Activated CD4-positive, alpha-beta T cell treated with anti-CD3 and anti-CD28 coated beads, Interleukin-2, amount 10 ng/mL, durations not matched to agents 7 days and 5 days (primary cell): ENCODE results near the gene PECR. TPM values are rescaled to one million over a fixed set of nuclear protein-coding genes. Genes with fewer than 3 reads are reported as not detected.
A peak's percentile ranks its signal among the peaks of the same experiment; 100 is the strongest.

Experiments used
- CTCF ChIA-PET: fragments of 350-600 bp; sonication (Branson Sonifier 250); formaldehyde crosslinking; loops from one replicate; lab custom pipeline; 2021; ENCODE audit warnings: antibody characterized with exemption; lab: Charles Lee
- POLR2A ChIA-PET: fragments of 350-600 bp; sonication (Branson Sonifier 250); formaldehyde crosslinking; loops from one replicate; lab custom pipeline; 2021; ENCODE audit warnings: antibody characterized with exemption; lab: Charles Lee
- DNase-seq: peaks from one replicate; pipeline ENCODE4 v3.0.0-alpha.2; 2020
- H3K27ac Mint-ChIP-seq: one replicate; pipeline ENCODE4 v1.8.0; 2021; ENCODE audit warnings: mild to moderate bottlenecking, moderate library complexity, mixed read lengths
- H3K27me3 Mint-ChIP-seq: one replicate; pipeline ENCODE4 v1.8.0; 2021; ENCODE audit warnings: mixed read lengths
- H3K36me3 Mint-ChIP-seq: one replicate; pipeline ENCODE4 v1.8.0; 2021; ENCODE audit warnings: low read depth, mixed read lengths
- H3K4me1 Mint-ChIP-seq: one replicate; pipeline ENCODE4 v1.8.0; 2021; ENCODE audit warnings: mixed read lengths
- H3K4me3 Mint-ChIP-seq: one replicate; pipeline ENCODE4 v1.8.0; 2021; ENCODE audit warnings: mild to moderate bottlenecking, moderate library complexity, mixed read lengths
- H3K9me3 Mint-ChIP-seq: one replicate; pipeline ENCODE4 v1.8.0; 2021; ENCODE audit warnings: mixed read lengths
- total RNA-seq, 2 experiments: library from RNA; stranded (reverse); gene quantifications; one replicate each; pipeline ENCODE4 v1.2.3, GENCODE V29; 2021

PECR gene
- total RNA-seq, 2 experiments from 2014 or later = 29.6 to 31.5 TPM

- Mint-ChIP-seq H3K27ac (no peak overlapping the region), H3K4me1 (peaks cover 10% of the 10 kb centered on the region)
Observed at GRCh38 chr2:216101109-216101508, 19.5 kb upstream of the PECR start.

GRCh38 chr2:216098421-216099334, 17.1 kb upstream of the PECR start:
- H3K4me1 Mint-ChIP-seq = peaks cover 5% of the 10 kb centered on the region
- no peak for DNase-seq
- no peak overlapping the region for H3K4me3 Mint-ChIP-seq
- ChIA-PET CTCF (no interaction called here), POLR2A (no interaction called here)
- H3K9me3 Mint-ChIP-seq = no peaks in the 10 kb centered on the region
- H3K27me3 Mint-ChIP-seq = no peaks in the 10 kb centered on the region
- no peak overlapping the region for H3K27ac Mint-ChIP-seq
- peaks cover 4% of the 10 kb centered on the region for H3K36me3 Mint-ChIP-seq

More at GRCh38 chr2:216101109-216101508, 19.5 kb upstream of the PECR start:
- CTCF ChIA-PET = interaction anchor here (0.6 kb wide), 1 partner anchor 306 kb away, joined by 3 read pairs; no protein-coding TSS in a partner anchor
- Mint-ChIP-seq H3K27me3 (no peaks in the 10 kb centered on the region), H3K4me3 (no peak overlapping the region), H3K9me3 (no peaks in the 10 kb centered on the region), H3K36me3 (peaks cover 5% of the 10 kb centered on the region)
- no peak for DNase-seq
- POLR2A ChIA-PET = no interaction called here

- POLR2A ChIA-PET = no interaction called here
- no peaks in the 10 kb centered on the region for H3K9me3 Mint-ChIP-seq
- H3K4me3 Mint-ChIP-seq = no peak overlapping the region
- H3K36me3 Mint-ChIP-seq = peaks cover 5% of the 10 kb centered on the region
- DNase-seq = no peak
- CTCF ChIA-PET = interaction anchor here (0.7 to 2.0 kb wide), 6 partner anchors 11 to 319 kb away, joined by 3 to 9 read pairs (median 4); no protein-coding TSS in a partner anchor
- peaks cover 10% of the 10 kb centered on the region for H3K4me1 Mint-ChIP-seq
- no peak overlapping the region for H3K27ac Mint-ChIP-seq
- no peaks in the 10 kb centered on the region for H3K27me3 Mint-ChIP-seq
Observed at GRCh38 chr2:216094701-216095100, 13.1 kb upstream of the PECR start.

GRCh38 chr2:216092646-216093045, 11.0 kb upstream of the PECR start:
- ChIA-PET POLR2A (no interaction called here), CTCF (interaction anchor here (2.0 to 2.8 kb wide), 2 partner anchors 11 to 59 kb away, joined by 6 to 16 read pairs; no protein-coding TSS in a partner anchor)
- no peak for DNase-seq
- Mint-ChIP-seq H3K9me3 (peaks cover 3% of the 10 kb centered on the region), H3K27me3 (no peaks in the 10 kb centered on the region), H3K4me1 (peaks cover 16% of the 10 kb centered on the region), H3K27ac (no peak overlapping the region), H3K4me3 (no peak overlapping the region), H3K36me3 (peaks cover 8% of the 10 kb centered on the region)

GRCh38 chr2:216090369-216090786, 8.8 kb upstream of the PECR start:
- Mint-ChIP-seq H3K4me1 (peaks cover 22% of the 10 kb centered on the region), H3K36me3 (peaks cover 12% of the 10 kb centered on the region), H3K27me3 (no peaks in the 10 kb centered on the region), H3K9me3 (peaks cover 3% of the 10 kb centered on the region), H3K4me3 (no peak overlapping the region), H3K27ac (no peak overlapping the region)
- POLR2A ChIA-PET = no interaction called here
- no peak for DNase-seq
- CTCF ChIA-PET = interaction anchor here (1.5 kb wide), 1 partner anchor 20 kb away, joined by 3 read pairs; no protein-coding TSS in a partner anchor

- DNase-seq = no peak
- no peaks in the 10 kb centered on the region for H3K27me3 Mint-ChIP-seq
- H3K36me3 Mint-ChIP-seq = peaks cover 14% of the 10 kb centered on the region
- ChIA-PET CTCF (interaction anchor here (0.7 kb wide), 1 partner anchor 22 kb away, joined by 4 read pairs; no protein-coding TSS in a partner anchor), POLR2A (no interaction called here)
- H3K4me3 Mint-ChIP-seq = no peak overlapping the region
- H3K4me1 Mint-ChIP-seq = peaks cover 60% of the 10 kb centered on the region
- no peak overlapping the region for H3K27ac Mint-ChIP-seq
- H3K9me3 Mint-ChIP-seq = peaks cover 3% of the 10 kb centered on the region
Observed at GRCh38 chr2:216086207-216086893, 4.7 kb upstream of the PECR start.

GRCh38 chr2:216084547-216084946, 2.9 kb upstream of the PECR start:
- Mint-ChIP-seq H3K4me1 (peaks cover 60% of the 10 kb centered on the region), H3K4me3 (peak overlapping the region; percentile 56), H3K36me3 (peaks cover 12% of the 10 kb centered on the region), H3K9me3 (peaks cover 3% of the 10 kb centered on the region), H3K27ac (peak overlapping the region; percentile 92), H3K27me3 (no peaks in the 10 kb centered on the region)
- ChIA-PET POLR2A (interaction anchor here (0.7 kb wide), 1 partner anchor 25 kb away, joined by 5 read pairs; the partner anchor contains the start of gene XRCC5), CTCF (interaction anchor here (0.7 to 2.8 kb wide), 7 partner anchors 9 to 30 kb away, joined by 3 to 14 read pairs (median 3); partner anchors contain the start of gene XRCC5)
- DNase-seq = peak; percentile 53

- no peak for DNase-seq
- CTCF ChIA-PET = interaction anchor here (0.9 to 2.8 kb wide), 7 partner anchors 10 to 29 kb away, joined by 3 to 14 read pairs (median 4); partner anchors contain the start of gene XRCC5
- Mint-ChIP-seq H3K4me3 (peak overlapping the region; percentile 93), H3K4me1 (peaks cover 58% of the 10 kb centered on the region), H3K27me3 (no peaks in the 10 kb centered on the region), H3K9me3 (peaks cover under 1% of the 10 kb centered on the region), H3K36me3 (peaks cover 11% of the 10 kb centered on the region), H3K27ac (peak overlapping the region; percentile 94)
- POLR2A ChIA-PET = no interaction called here
Observed at GRCh38 chr2:216083464-216084281, 2.1 kb upstream of the PECR start.

- peak overlapping the region; percentile 93 for H3K4me3 Mint-ChIP-seq
- no peak for DNase-seq
- no peaks in the 10 kb centered on the region for H3K27me3 Mint-ChIP-seq
- peak overlapping the region; percentile 94 for H3K27ac Mint-ChIP-seq
- peaks cover 11% of the 10 kb centered on the region for H3K36me3 Mint-ChIP-seq
- H3K4me1 Mint-ChIP-seq = peaks cover 59% of the 10 kb centered on the region
- ChIA-PET POLR2A (no interaction called here), CTCF (interaction anchor here (0.9 to 2.8 kb wide), 5 partner anchors 11 to 98 kb away, joined by 3 to 14 read pairs (median 4); partner anchors contain the start of gene XRCC5)
- no peaks in the 10 kb centered on the region for H3K9me3 Mint-ChIP-seq
Observed at GRCh38 chr2:216082805-216083204, 1.2 kb upstream of the PECR start.

- Mint-ChIP-seq H3K9me3 (no peaks in the 10 kb centered on the region), H3K27ac (peak overlapping the region; percentile 94), H3K4me3 (peak overlapping the region; percentile 93), H3K4me1 (peaks cover 59% of the 10 kb centered on the region), H3K36me3 (peaks cover 11% of the 10 kb centered on the region), H3K27me3 (no peaks in the 10 kb centered on the region)
- ChIA-PET CTCF (interaction anchor here (0.9 to 2.2 kb wide), 5 partner anchors 10 to 98 kb away, joined by 3 to 4 read pairs (median 4); no protein-coding TSS in a partner anchor), POLR2A (interaction anchor here (0.6 kb wide), 1 partner anchor 56 kb away, joined by 3 read pairs; no protein-coding TSS in a partner anchor)
- DNase-seq = no peak
Observed at GRCh38 chr2:216082117-216082711, 605 bp upstream of the PECR start.

- Mint-ChIP-seq H3K9me3 (no peaks in the 10 kb centered on the region), H3K36me3 (peaks cover 9% of the 10 kb centered on the region), H3K4me1 (peaks cover 56% of the 10 kb centered on the region), H3K4me3 (peak overlapping the region; percentile 93), H3K27ac (peak overlapping the region; percentile 94), H3K27me3 (no peaks in the 10 kb centered on the region)
- ChIA-PET POLR2A (no interaction called here), CTCF (interaction anchor here (0.5 to 2.2 kb wide), 5 partner anchors 9 to 189 kb away, joined by 3 to 4 read pairs (median 4); no protein-coding TSS in a partner anchor)
- DNase-seq = no peak
Observed at GRCh38 chr2:216081012-216081411, 597 bp downstream of the PECR start.
